Raji (cell line): ENCODE measurements around the gene UBE2J1.

Source experiments
- POLR2A ChIP-seq: IDR thresholded peaks from 2 replicates; pipeline ENCODE4 v1.6.1; 2011; ENCODE audit warnings: low read depth, low read length, control low read depth; ENCODE audit not compliant: insufficient read depth

Gene UBE2J1

GRCh38 chr6:89290401-89291155 lies 61.9 kb downstream of the UBE2J1 start:
- no peak for TF ChIP-seq POLR2A

DNA sequence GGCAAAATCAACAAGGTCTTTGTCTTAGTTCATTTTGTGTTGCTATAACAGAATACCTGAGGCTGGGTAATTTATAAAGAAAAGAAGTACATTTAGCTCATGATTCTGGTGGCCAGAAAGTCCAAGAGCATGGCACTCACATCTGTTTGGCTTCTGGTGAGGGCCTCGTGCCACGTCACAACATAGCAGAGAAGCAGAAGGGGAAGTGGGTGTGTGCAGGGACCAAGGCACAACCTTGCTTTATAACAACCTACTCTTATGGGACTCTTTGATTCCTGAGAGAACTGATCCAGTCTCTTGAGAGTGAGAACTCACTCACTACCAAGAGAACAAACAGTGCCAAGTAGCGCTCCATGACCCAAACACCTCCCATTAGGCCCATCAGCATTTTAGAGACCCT lies 62.8 kb downstream of the UBE2J1 start:
- no peak for TF ChIP-seq POLR2A

GRCh38 chr6:89287351-89288028 lies 65.0 kb downstream of the UBE2J1 start:
- no peak for TF ChIP-seq POLR2A

DNA sequence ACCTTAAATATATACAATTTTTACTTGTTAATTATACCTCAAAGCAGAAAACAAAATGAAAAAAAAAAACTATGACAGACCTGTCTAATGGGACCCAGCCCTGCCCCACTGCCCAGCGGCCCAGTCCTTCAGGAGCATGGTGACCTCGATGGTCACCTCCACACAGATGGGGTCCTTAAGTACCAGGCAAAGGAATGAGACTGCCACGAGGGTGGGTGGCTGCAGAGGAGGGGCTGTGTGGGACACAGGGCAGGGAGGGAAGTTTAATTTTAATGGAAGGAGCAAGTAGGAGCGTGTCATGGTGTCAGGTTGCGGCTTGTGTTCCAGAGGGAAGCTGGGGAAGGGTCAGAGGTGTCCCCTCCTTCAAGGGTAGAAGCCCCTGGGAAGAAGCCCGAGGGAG lies 66.0 kb downstream of the UBE2J1 start:
- TF ChIP-seq POLR2A, result no peak

- TF ChIP-seq POLR2A, result no peak
Observed at GRCh38 chr6:89284963-89285735, 67.4 kb downstream of the UBE2J1 start.

GRCh38 chr6:89284081-89284480 lies 68.4 kb downstream of the UBE2J1 start:
- TF ChIP-seq POLR2A, result no peak

- TF ChIP-seq POLR2A, result no peak
Observed at GRCh38 chr6:89282749-89283148, 69.8 kb downstream of the UBE2J1 start.

GRCh38 chr6:89281779-89282246 lies 70.7 kb downstream of the UBE2J1 start:
- TF ChIP-seq POLR2A, result no peak

GRCh38 chr6:89278956-89279355 lies 73.6 kb downstream of the UBE2J1 start:
- no peak for TF ChIP-seq POLR2A
